NCI-H82 treated with DMSO at 0.1 percent for 48 hours (cell line): ENCODE measurements around the gene ABCC2.

Source experiments
- DNase-seq: peaks from one replicate; lab custom pipeline; 2025; ENCODE audit not compliant: unreplicated experiment; lab: John Stamatoyannopoulos, UW

ABCC2 gene

GRCh38 chr10:99770408-99771045 is 11.9 kb upstream of the ABCC2 start:
- no peak for DNase-seq

GRCh38 chr10:99775850-99776249 is 6.6 kb upstream of the ABCC2 start:
- no peak for DNase-seq

DNA sequence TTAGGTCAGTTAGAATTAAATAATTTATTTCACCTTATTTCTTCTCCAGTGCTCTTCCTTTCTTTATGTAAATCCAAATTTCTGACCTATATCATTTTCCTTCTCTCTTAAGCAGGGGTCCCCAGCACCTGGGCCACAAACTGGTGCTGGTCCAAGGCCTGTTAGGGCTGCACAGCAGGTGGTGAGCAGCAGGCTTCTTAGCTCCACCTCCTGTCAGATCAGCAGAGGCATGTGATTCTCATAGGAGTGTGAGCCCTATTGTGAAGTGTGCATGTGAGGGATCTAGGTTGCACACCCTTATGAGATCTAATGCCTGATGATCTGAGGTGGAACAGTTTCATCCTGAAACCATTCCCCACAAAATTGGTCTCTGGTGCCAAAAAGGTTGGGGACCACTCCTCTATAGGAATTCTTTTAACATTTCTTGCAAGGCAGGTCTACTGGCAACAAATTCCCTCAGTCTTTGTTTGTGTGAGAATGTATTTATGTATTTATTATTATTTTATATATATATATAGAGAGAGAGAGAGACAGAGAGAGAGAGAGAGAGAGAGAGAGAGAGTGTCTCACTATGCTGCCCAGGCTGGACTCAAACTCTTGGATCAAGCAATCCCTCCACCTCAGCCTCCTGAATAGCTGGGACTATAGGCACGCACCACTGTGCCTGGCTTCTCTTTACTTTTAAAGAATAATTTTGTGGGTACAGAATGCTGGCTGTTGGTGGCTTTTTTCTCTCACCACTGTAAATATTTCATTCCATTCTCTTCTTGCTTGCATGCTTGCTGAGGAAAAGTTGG is 4.3 kb upstream of the ABCC2 start:
- DNase-seq = no peak

- no peak for DNase-seq
Observed at GRCh38 chr10:99779335-99779734, 3.1 kb upstream of the ABCC2 start.

DNA sequence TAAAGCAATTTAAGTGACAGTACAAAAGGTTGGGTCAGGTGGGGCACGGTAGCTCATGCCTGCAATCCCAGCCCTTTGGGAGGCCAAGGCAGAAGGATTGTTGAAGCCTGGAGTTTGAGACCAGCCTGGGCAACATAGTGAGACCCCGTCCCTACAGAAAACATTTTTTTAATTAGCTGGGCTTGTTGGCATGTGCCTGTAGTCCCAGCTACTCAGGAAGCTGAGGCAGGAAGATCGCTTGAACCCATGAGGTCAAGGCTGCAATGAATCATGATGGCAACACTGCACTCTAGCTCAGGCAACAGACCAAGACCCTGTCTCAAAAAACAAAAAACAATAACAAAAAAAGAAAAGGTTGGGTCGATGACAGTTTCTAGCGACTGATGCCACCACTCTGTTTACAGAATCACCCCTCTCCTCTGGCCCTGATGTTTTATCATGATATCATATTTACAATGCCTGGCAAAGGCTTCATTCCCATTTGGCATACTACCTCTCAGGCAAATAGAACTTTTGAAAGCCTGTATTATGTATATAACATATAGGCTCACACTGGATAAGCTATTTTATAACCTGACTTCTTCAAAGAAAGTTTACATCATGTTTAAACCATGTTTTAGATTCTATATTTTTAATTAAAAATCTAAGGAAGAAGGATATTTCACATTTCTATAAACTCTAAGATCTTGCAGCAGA is 558 bp upstream of the ABCC2 start:
- no peak for DNase-seq

DNA sequence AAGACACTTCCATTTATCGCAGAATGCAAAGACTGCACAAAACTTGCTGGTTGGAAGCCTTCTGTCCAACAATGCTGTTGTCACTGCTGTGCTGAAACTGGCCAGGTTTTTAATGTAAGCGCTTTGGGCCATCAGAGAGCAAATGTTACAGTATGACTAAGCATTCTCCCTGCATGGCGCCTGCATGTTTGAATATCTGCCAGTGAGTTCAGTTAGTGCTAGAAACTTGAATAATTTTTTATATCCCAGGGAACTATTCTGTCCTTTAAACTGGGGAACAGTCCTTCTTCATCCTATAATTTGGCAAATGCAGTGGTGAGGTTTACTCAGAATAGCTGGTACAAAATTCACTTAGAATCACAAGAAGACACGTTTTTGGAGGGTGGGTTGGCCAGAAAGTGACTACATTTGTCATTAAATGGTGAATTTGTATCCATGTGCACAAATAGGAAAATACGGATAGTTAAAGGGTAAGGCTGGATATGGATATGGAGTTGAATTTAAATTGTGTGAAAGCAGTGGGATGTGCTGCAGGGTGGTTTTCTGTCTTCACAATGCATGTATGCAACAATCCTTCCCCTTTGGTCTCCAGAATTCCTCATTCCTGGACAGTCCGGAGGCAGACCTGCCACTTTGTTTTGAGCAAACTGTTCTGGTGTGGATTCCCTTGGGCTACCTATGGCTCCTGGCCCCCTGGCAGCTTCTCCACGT is 1.7 kb downstream of the ABCC2 start:
- no peak for DNase-seq

DNA sequence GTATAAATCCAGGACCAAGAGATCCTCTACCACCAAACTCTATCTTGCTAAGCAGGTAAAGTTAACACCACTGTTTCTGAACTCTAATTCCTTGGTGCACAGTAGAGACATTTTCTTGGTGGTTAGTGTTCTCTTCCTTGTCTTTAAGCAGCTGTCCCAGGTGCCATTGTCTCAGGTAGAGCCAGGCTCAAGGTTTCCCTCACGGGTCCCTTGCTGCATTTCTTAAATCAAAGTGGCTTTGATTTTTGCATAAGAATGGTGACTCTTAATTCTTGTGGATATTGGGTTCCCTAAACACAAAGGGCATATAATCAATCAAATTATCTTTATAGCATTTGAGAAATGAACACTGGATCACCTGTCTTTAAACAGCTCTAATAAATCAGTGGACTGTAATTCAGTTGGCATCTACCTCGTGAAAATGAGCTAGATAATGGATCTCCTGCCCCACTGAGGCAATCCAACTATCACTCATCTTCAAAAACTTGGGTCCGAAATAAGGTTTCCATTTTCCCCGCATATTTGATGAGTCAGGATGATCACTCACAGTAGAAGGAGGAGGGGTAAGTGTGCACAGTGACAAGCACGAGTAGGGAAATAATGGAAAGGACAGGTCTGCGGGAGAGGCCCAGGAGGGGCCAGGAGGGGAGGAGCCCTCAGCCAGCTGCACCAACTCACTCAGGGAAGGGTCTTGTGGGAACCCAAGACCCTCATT is 2.4 kb downstream of the ABCC2 start:
- no peak for DNase-seq

DNA sequence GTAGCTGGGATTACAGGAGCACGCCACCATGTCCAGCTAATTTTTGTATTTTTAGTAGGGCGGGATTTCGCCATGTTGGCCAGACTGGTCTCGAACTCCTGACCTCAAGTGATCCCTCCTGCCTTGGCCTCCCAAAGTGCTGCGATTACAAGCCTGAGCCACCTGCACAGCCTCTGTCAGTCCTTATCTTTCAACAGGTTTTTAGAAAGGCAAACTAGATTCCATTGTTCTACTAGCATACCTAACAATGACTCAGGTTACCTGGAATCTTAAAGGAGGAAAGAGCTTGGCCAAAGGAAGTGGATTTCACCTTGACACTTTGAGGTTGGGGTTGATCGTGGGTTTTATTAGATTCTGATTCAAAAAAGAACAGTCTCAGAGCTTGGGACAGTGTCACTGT is 3.2 kb downstream of the ABCC2 start:
- DNase-seq = no peak

- no peak for DNase-seq
Observed at GRCh38 chr10:99787311-99787710, 4.9 kb downstream of the ABCC2 start.

- no peak for DNase-seq
Observed at GRCh38 chr10:99787782-99788445, 5.5 kb downstream of the ABCC2 start.

DNA sequence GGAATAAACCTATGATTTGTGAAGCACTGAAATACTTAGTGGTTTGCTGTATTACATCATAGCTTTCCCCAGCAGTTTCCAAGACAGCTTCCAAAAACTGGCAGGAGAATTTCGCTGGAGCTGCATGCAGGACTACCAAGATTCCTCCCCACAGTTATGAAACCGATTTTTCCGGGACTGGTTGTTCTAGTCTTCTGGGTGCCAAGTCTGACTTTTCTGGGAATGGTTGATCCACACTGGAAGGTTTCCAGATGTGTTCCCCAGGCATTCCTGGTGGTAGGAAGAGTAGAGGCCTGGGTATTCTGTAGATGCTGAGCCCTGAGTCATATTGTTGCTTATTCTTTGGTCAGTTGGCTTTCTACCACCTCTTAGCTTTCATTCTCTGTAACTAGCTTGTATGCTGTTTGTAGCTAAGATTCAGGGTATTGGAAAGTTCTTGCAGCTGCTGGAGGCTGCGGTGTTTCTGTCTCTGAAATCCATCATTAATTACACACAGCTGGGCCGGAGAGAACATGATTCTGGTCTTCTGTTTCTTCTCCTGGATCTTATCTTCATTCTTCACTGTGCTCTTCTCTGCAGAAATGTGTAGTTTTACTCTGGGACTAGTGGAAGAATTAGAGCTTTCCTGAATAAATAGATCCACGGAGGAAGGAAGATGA is 6.3 kb downstream of the ABCC2 start:
- no peak for DNase-seq

GRCh38 chr10:99791831-99792230 is 9.4 kb downstream of the ABCC2 start:
- DNase-seq = no peak

- DNase-seq = no peak
Observed at GRCh38 chr10:99793819-99794218, 11.4 kb downstream of the ABCC2 start.

GRCh38 chr10:99796928-99797327 is 14.5 kb downstream of the ABCC2 start:
- no peak for DNase-seq

DNA sequence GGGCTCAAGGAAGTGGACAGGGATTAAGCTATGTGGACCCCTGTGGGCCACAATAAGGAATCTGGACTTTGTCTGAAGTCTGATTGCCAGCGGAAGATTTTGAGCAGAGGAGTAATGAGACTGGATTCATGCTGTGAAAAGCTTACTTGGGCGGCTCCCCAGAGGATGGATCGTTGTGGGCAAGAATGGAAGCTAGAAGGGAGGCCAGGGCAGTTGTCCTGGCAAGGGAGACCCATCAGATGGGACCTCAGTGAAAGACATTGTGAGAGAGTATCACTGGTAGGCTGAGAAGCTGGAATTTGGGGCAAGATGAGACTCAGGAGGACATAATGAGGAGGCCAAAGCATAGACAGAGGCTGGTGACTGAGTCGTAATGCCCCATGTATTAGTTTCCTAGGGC is 15.6 kb downstream of the ABCC2 start:
- DNase-seq = no peak

DNA sequence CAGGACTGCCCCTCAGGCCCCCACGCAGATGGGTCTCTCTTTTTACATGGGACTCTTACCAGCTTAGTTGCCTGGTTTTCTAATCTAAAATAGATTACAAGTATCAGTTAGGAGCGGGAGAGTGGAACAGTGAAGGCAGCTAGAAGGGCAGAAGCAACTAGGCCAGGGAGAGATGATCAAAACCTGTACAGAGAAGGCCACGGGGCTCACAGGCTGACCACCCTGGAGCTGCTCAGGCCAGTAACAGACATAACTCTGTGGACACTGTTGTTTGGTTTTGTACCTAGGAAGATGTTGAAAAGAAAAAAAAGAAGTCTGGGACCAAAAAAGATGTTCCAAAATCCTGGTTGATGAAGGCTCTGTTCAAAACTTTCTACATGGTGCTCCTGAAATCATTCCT is 16.5 kb downstream of the ABCC2 start:
- no peak for DNase-seq

- no peak for DNase-seq
Observed at GRCh38 chr10:99799613-99800012, 17.2 kb downstream of the ABCC2 start.

GRCh38 chr10:99804471-99804870 is 22.0 kb downstream of the ABCC2 start:
- no peak for DNase-seq

- DNase-seq = no peak
Observed at GRCh38 chr10:99805190-99805589, 22.8 kb downstream of the ABCC2 start.

- DNase-seq = no peak
Observed at GRCh38 chr10:99806091-99806490, 23.7 kb downstream of the ABCC2 start.
